WI38 (cell line): ENCODE data around the gene LYVE1.

Experiments
- H3K4me3 ChIP-seq: 2 replicates; pipeline ENCODE4 v1.5.1; 2011; ENCODE audit warnings: low read depth, mild to moderate bottlenecking, control low read depth, low read length
- CTCF ChIP-seq: IDR thresholded peaks from 2 replicates; pipeline ENCODE4 v1.5.1; 2012; ENCODE audit warnings: low read depth, mild to moderate bottlenecking, control low read depth, low read length

LYVE1 gene

GRCh38 chr11:10592331-10592730, 23.9 kb upstream of the LYVE1 start:
- H3K4me3 ChIP-seq: no peak overlapping the region
- TF ChIP-seq CTCF: no peak

- no peak for TF ChIP-seq CTCF
- H3K4me3 ChIP-seq: no peak overlapping the region
Measured at GRCh38 chr11:10591741-10592140, 23.3 kb upstream of the LYVE1 start.

- no peak overlapping the region for H3K4me3 ChIP-seq
- no peak for TF ChIP-seq CTCF
Measured at GRCh38 chr11:10590218-10590915, 21.9 kb upstream of the LYVE1 start.

- no peak for TF ChIP-seq CTCF
- no peak overlapping the region for H3K4me3 ChIP-seq
Measured at GRCh38 chr11:10588904-10589303, 20.4 kb upstream of the LYVE1 start.

GRCh38 chr11:10587995-10588394, 19.5 kb upstream of the LYVE1 start:
- TF ChIP-seq CTCF: no peak
- H3K4me3 ChIP-seq: no peak overlapping the region

- no peak overlapping the region for H3K4me3 ChIP-seq
- TF ChIP-seq CTCF: no peak
Measured at GRCh38 chr11:10587388-10587787, 18.9 kb upstream of the LYVE1 start.

GRCh38 chr11:10584071-10584501, 15.6 kb upstream of the LYVE1 start:
- H3K4me3 ChIP-seq: no peak overlapping the region
- TF ChIP-seq CTCF: no peak
